Measurements from ENCODE around the gene GRM3.

The GRM3 gene

GRCh38 chr7:86653919-86654659 lies 10.4 kb downstream of the GRM3 start:
- Histone ChIP-seq H3K4me1 (ENCODE audit: insufficient read depth, low read length) (no peaks in the 10 kb centered on the region), H3K4me3 (ENCODE audit: low read depth in 1 of 2, low read length in 2 of 2) (no peak overlapping the region), H3K27ac (ENCODE audit: low read depth, low read length) (no peak overlapping the region), H3K36me3 (ENCODE audit: insufficient read depth, low read length) (no peaks in the 10 kb centered on the region), H3K27me3 (ENCODE audit: control insufficient read depth in 1 of 2, insufficient read depth in 2 of 2, low read length in 2 of 2) (no peaks in the 10 kb centered on the region), H3K9ac (ENCODE audit: low read length) (no peak overlapping the region), H3K9me3 (ENCODE audit: low read length) (no peaks in the 10 kb centered on the region)

- Histone ChIP-seq H3K27me3 (ENCODE audit: control insufficient read depth in 1 of 2, insufficient read depth in 2 of 2, low read length in 2 of 2) (no peaks in the 10 kb centered on the region), H3K9me3 (ENCODE audit: low read length) (no peaks in the 10 kb centered on the region), H3K4me1 (ENCODE audit: insufficient read depth, low read length) (no peaks in the 10 kb centered on the region), H3K9ac (ENCODE audit: low read length) (no peak overlapping the region), H3K27ac (ENCODE audit: low read depth, low read length) (no peak overlapping the region), H3K36me3 (ENCODE audit: insufficient read depth, low read length) (no peaks in the 10 kb centered on the region), H3K4me3 (ENCODE audit: low read depth in 1 of 2, low read length in 2 of 2) (no peak overlapping the region)
These were observed 14.2 kb downstream of the GRM3 start for GRCh38 chr7:86657948-86658347.

GRCh38 chr7:86660950-86661462 lies 17.3 kb downstream of the GRM3 start:
- Histone ChIP-seq H3K9me3 (ENCODE audit: low read length) (no peaks in the 10 kb centered on the region), H3K9ac (ENCODE audit: low read length) (no peak overlapping the region), H3K4me1 (ENCODE audit: insufficient read depth, low read length) (no peaks in the 10 kb centered on the region), H3K4me3 (ENCODE audit: low read depth in 1 of 2, low read length in 2 of 2) (no peak overlapping the region), H3K27me3 (ENCODE audit: control insufficient read depth in 1 of 2, insufficient read depth in 2 of 2, low read length in 2 of 2) (no peaks in the 10 kb centered on the region), H3K27ac (ENCODE audit: low read depth, low read length) (no peak overlapping the region), H3K36me3 (ENCODE audit: insufficient read depth, low read length) (no peaks in the 10 kb centered on the region)

- no peak overlapping the region for H3K4me3 ChIP-seq (ENCODE audit: low read depth in 1 of 2, low read length in 2 of 2)
- no peak overlapping the region for H3K9ac ChIP-seq (ENCODE audit: low read length)
- no peaks in the 10 kb centered on the region for H3K36me3 ChIP-seq (ENCODE audit: insufficient read depth, low read length)
- H3K4me1 ChIP-seq (ENCODE audit: insufficient read depth, low read length), result no peaks in the 10 kb centered on the region
- H3K27ac ChIP-seq (ENCODE audit: low read depth, low read length), result no peak overlapping the region
- no peaks in the 10 kb centered on the region for H3K9me3 ChIP-seq (ENCODE audit: low read length)
- H3K27me3 ChIP-seq (ENCODE audit: control insufficient read depth in 1 of 2, insufficient read depth in 2 of 2, low read length in 2 of 2), result no peaks in the 10 kb centered on the region
These were observed 20.8 kb downstream of the GRM3 start for GRCh38 chr7:86664486-86664885.

- no peak overlapping the region for H3K9ac ChIP-seq (ENCODE audit: low read length)
These were observed 21.3 kb downstream of the GRM3 start for GRCh38 chr7:86664991-86665390.

GRCh38 chr7:86665669-86666068 lies 22.0 kb downstream of the GRM3 start:
- H3K27ac ChIP-seq (ENCODE audit: low read depth, low read length), result no peak overlapping the region
- H3K27me3 ChIP-seq (ENCODE audit: control insufficient read depth in 1 of 2, insufficient read depth in 2 of 2, low read length in 2 of 2), result no peaks in the 10 kb centered on the region
- H3K9ac ChIP-seq (ENCODE audit: low read length), result no peak overlapping the region
- H3K9me3 ChIP-seq (ENCODE audit: low read length), result no peaks in the 10 kb centered on the region
- H3K4me1 ChIP-seq (ENCODE audit: insufficient read depth, low read length), result no peaks in the 10 kb centered on the region
- H3K36me3 ChIP-seq (ENCODE audit: insufficient read depth, low read length), result no peaks in the 10 kb centered on the region
- no peak overlapping the region for H3K4me3 ChIP-seq (ENCODE audit: low read depth in 1 of 2, low read length in 2 of 2)

More at GRCh38 chr7:86664991-86665390, 21.3 kb downstream of the GRM3 start:
- Histone ChIP-seq H3K4me1 (ENCODE audit: insufficient read depth, low read length) (no peaks in the 10 kb centered on the region), H3K9me3 (ENCODE audit: low read length) (no peaks in the 10 kb centered on the region), H3K27me3 (ENCODE audit: control insufficient read depth in 1 of 2, insufficient read depth in 2 of 2, low read length in 2 of 2) (no peaks in the 10 kb centered on the region), H3K27ac (ENCODE audit: low read depth, low read length) (no peak overlapping the region), H3K36me3 (ENCODE audit: insufficient read depth, low read length) (no peaks in the 10 kb centered on the region), H3K4me3 (ENCODE audit: low read depth in 1 of 2, low read length in 2 of 2) (no peak overlapping the region)

GRCh38 chr7:86667732-86668131 lies 24.0 kb downstream of the GRM3 start:
- H3K9ac ChIP-seq (ENCODE audit: low read length), result no peak overlapping the region
- no peak overlapping the region for H3K27ac ChIP-seq (ENCODE audit: low read depth, low read length)
- no peaks in the 10 kb centered on the region for H3K4me1 ChIP-seq (ENCODE audit: insufficient read depth, low read length)
- no peaks in the 10 kb centered on the region for H3K36me3 ChIP-seq (ENCODE audit: insufficient read depth, low read length)
- H3K27me3 ChIP-seq (ENCODE audit: control insufficient read depth in 1 of 2, insufficient read depth in 2 of 2, low read length in 2 of 2), result no peaks in the 10 kb centered on the region
- no peaks in the 10 kb centered on the region for H3K9me3 ChIP-seq (ENCODE audit: low read length)
- H3K4me3 ChIP-seq (ENCODE audit: low read depth in 1 of 2, low read length in 2 of 2), result no peak overlapping the region

GRCh38 chr7:86668315-86668714 lies 24.6 kb downstream of the GRM3 start:
- Histone ChIP-seq H3K36me3 (ENCODE audit: insufficient read depth, low read length) (no peaks in the 10 kb centered on the region), H3K9me3 (ENCODE audit: low read length) (no peaks in the 10 kb centered on the region), H3K4me1 (ENCODE audit: insufficient read depth, low read length) (no peaks in the 10 kb centered on the region), H3K9ac (ENCODE audit: low read length) (no peak overlapping the region), H3K27ac (ENCODE audit: low read depth, low read length) (no peak overlapping the region), H3K4me3 (ENCODE audit: low read depth in 1 of 2, low read length in 2 of 2) (no peak overlapping the region), H3K27me3 (ENCODE audit: control insufficient read depth in 1 of 2, insufficient read depth in 2 of 2, low read length in 2 of 2) (no peaks in the 10 kb centered on the region)

- no peak overlapping the region for H3K4me3 ChIP-seq (ENCODE audit: low read depth in 1 of 2, low read length in 2 of 2)
- H3K9me3 ChIP-seq (ENCODE audit: low read length), result no peaks in the 10 kb centered on the region
- no peaks in the 10 kb centered on the region for H3K27me3 ChIP-seq (ENCODE audit: control insufficient read depth in 1 of 2, insufficient read depth in 2 of 2, low read length in 2 of 2)
- H3K4me1 ChIP-seq (ENCODE audit: insufficient read depth, low read length), result no peaks in the 10 kb centered on the region
- no peak overlapping the region for H3K27ac ChIP-seq (ENCODE audit: low read depth, low read length)
- no peaks in the 10 kb centered on the region for H3K36me3 ChIP-seq (ENCODE audit: insufficient read depth, low read length)
- H3K9ac ChIP-seq (ENCODE audit: low read length), result no peak overlapping the region
These were observed 44.1 kb downstream of the GRM3 start for GRCh38 chr7:86687831-86688230.

GRCh38 chr7:86689363-86689762 lies 45.7 kb downstream of the GRM3 start:
- Histone ChIP-seq H3K36me3 (ENCODE audit: insufficient read depth, low read length) (no peaks in the 10 kb centered on the region), H3K4me3 (ENCODE audit: low read depth in 1 of 2, low read length in 2 of 2) (no peak overlapping the region), H3K4me1 (ENCODE audit: insufficient read depth, low read length) (no peaks in the 10 kb centered on the region), H3K27ac (ENCODE audit: low read depth, low read length) (no peak overlapping the region), H3K27me3 (ENCODE audit: control insufficient read depth in 1 of 2, insufficient read depth in 2 of 2, low read length in 2 of 2) (no peaks in the 10 kb centered on the region), H3K9me3 (ENCODE audit: low read length) (no peaks in the 10 kb centered on the region), H3K9ac (ENCODE audit: low read length) (no peak overlapping the region)

GRCh38 chr7:86692755-86693154 lies 49.0 kb downstream of the GRM3 start:
- H3K36me3 ChIP-seq (ENCODE audit: insufficient read depth, low read length), result no peaks in the 10 kb centered on the region
- no peak overlapping the region for H3K4me3 ChIP-seq (ENCODE audit: low read depth in 1 of 2, low read length in 2 of 2)
- H3K9ac ChIP-seq (ENCODE audit: low read length), result no peak overlapping the region
- no peaks in the 10 kb centered on the region for H3K4me1 ChIP-seq (ENCODE audit: insufficient read depth, low read length)
- no peaks in the 10 kb centered on the region for H3K9me3 ChIP-seq (ENCODE audit: low read length)
- no peaks in the 10 kb centered on the region for H3K27me3 ChIP-seq (ENCODE audit: control insufficient read depth in 1 of 2, insufficient read depth in 2 of 2, low read length in 2 of 2)
- no peak overlapping the region for H3K27ac ChIP-seq (ENCODE audit: low read depth, low read length)

GRCh38 chr7:86706406-86706805 lies 62.7 kb downstream of the GRM3 start:
- no peaks in the 10 kb centered on the region for H3K36me3 ChIP-seq (ENCODE audit: insufficient read depth, low read length)
- no peak overlapping the region for H3K27ac ChIP-seq (ENCODE audit: low read depth, low read length)
- no peaks in the 10 kb centered on the region for H3K9me3 ChIP-seq (ENCODE audit: low read length)
- H3K9ac ChIP-seq (ENCODE audit: low read length), result no peak overlapping the region
- H3K4me3 ChIP-seq (ENCODE audit: low read depth in 1 of 2, low read length in 2 of 2), result no peak overlapping the region
- no peaks in the 10 kb centered on the region for H3K4me1 ChIP-seq (ENCODE audit: insufficient read depth, low read length)
- no peaks in the 10 kb centered on the region for H3K27me3 ChIP-seq (ENCODE audit: control insufficient read depth in 1 of 2, insufficient read depth in 2 of 2, low read length in 2 of 2)
